Activated naive CD8-positive, alpha-beta T cell (primary cell): Measurements from ENCODE around the gene RNF212B.

Experiments used
- H3K27ac Mint-ChIP-seq: one replicate; pipeline ENCODE4 v1.8.0; 2021; ENCODE audit warnings: mixed read lengths
- H3K27me3 Mint-ChIP-seq: one replicate; pipeline ENCODE4 v1.8.0; 2021; ENCODE audit warnings: mixed read lengths
- H3K36me3 Mint-ChIP-seq: one replicate; pipeline ENCODE4 v1.8.0; 2021; ENCODE audit warnings: mixed read lengths
- H3K4me1 Mint-ChIP-seq: one replicate; pipeline ENCODE4 v1.8.0; 2021; ENCODE audit warnings: low read depth, mixed read lengths
- H3K4me3 Mint-ChIP-seq: one replicate; pipeline ENCODE4 v1.8.0; 2021; ENCODE audit warnings: mild to moderate bottlenecking, mixed read lengths
- H3K9me3 Mint-ChIP-seq: one replicate; pipeline ENCODE4 v1.8.0; 2021; ENCODE audit warnings: low read depth, mixed read lengths

RNF212B gene

GRCh38 chr14:23316300-23316699, 78.6 kb downstream of the RNF212B start:
- Mint-ChIP-seq H3K4me1 (peaks cover 10% of the 10 kb centered on the region), H3K27me3 (no peaks in the 10 kb centered on the region), H3K27ac (no peak overlapping the region), H3K9me3 (no peaks in the 10 kb centered on the region), H3K36me3 (peaks cover 2% of the 10 kb centered on the region), H3K4me3 (no peak overlapping the region)

DNA sequence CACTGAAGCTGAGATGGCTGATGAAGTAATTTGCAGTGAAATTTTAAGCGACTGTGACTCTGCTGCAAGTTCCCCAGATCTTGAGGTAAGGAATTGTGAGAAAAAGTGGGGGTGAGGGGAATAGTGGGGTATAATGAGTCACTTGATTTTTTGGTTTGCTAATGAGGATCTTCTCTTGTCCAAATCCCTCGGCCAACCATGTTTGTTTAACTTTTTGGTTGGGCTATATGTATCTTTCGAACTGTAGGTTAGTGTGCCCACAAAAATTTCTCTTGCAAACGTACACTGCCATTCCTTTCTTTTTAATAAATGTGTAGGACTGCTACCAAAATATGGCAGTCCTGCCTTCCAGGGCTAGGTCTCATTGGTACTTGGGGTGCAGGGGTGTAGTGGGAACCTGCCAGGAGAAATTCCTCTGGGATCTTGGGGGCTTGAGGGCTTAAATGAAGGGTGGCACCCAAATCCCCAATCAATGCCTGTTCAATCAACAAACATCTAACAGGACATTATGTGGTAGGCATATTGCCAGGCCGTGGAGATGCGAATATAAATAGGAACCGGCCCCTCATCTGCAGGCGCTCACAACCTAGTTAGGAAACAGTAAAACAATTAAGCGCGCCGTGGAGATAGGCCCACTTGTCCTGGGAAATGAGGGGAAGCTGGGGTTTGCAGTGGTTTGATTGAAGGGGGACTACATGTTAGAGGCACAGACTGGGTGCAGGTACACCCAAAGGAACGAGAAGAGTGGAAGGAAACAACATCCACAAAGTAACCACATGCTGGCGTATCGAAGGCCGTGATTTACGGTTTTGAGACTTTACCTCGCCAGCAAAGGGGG, 82.2 kb downstream of the RNF212B start:
- peaks cover 26% of the 10 kb centered on the region for H3K4me1 Mint-ChIP-seq
- no peaks in the 10 kb centered on the region for H3K9me3 Mint-ChIP-seq
- peak overlapping the region; percentile 89 for H3K4me3 Mint-ChIP-seq
- peak overlapping the region; percentile 97 for H3K27ac Mint-ChIP-seq
- H3K27me3 Mint-ChIP-seq, result no peaks in the 10 kb centered on the region
- peaks cover 16% of the 10 kb centered on the region for H3K36me3 Mint-ChIP-seq

DNA sequence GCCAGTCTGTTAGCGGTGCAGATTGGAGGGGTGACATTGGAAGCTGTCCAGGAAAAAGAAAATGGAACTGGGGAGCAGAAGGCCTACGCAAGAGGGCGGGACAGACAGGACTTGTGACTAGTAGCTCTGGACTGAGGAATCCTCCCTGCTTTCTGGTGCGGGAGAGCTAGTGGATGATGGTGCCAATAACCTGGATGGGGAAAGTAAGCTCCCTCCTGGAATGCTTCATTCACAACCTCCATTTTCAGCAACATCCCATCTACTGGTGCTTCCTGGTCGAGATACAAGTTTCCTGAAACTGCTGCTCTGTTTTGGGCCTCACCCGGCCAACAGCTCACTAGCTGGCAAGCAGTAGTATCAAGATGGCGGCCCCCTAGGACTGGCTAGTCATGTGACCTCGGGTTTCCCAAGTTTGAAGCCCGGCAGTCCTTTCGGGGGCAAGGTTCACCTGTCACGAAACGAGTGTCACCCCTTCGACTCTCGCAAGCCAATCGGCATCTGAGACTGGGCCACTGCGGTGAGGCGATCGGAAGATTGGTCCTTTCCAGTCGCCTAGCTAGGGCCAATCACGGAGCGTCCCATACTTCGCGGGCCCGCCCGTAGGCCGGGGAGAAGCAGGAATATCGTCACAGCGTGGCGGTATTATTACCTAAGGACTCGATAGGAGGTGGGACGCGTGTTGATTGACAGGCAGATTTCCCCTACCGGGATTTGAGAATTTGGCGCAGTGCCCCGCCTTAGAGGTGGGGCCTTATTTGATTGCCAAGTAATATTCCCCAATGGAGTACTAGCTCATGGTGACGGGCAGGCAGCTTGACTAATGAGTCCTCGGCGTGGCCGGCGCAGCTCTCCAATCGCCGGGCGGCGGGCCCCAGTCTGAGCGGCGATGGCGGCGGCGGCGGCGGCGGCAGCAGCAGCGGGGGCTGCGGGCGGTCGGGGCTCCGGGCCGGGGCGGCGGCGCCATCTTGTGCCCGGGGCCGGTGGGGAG, 83.1 kb downstream of the RNF212B start, which contains the start of gene PABPN1:
Gene PABPN1 (plus strand): TSS at position 874 of the 988 bp plus-strand sequence. CDS start 13 bp downstream, at position 887.
- H3K36me3 Mint-ChIP-seq, result peaks cover 16% of the 10 kb centered on the region
- H3K4me1 Mint-ChIP-seq, result peaks cover 26% of the 10 kb centered on the region
- peak within 1 kb of the TSS; percentile 97 for H3K27ac Mint-ChIP-seq
- H3K27me3 Mint-ChIP-seq, result no peaks in the 10 kb centered on the region
- no peaks in the 10 kb centered on the region for H3K9me3 Mint-ChIP-seq
- H3K4me3 Mint-ChIP-seq, result peak within 1 kb of the TSS; percentile 96

- peaks cover 26% of the 10 kb centered on the region for H3K4me1 Mint-ChIP-seq
- H3K4me3 Mint-ChIP-seq, result peak overlapping the region; percentile 96
- H3K27ac Mint-ChIP-seq, result peak overlapping the region; percentile 93
- H3K36me3 Mint-ChIP-seq, result peaks cover 16% of the 10 kb centered on the region
- no peaks in the 10 kb centered on the region for H3K9me3 Mint-ChIP-seq
- H3K27me3 Mint-ChIP-seq, result no peaks in the 10 kb centered on the region
Measured at GRCh38 chr14:23321572-23322547, 84.1 kb downstream of the RNF212B start.
